Keratinocyte (primary cell): ENCODE results near the gene RC3H1. TPM values are rescaled to one million over a fixed set of nuclear protein-coding genes. Genes with fewer than 3 reads are reported as not detected.

Experiments used
- DNase-seq: peaks from one replicate; pipeline ENCODE4 v3.0.0-alpha.2; 2011; ENCODE audit warnings: low read depth, missing footprints, low spot score
- FAIRE-seq: peaks from 2 replicates; lab custom pipeline; 2011; peaks lifted over from hg19 to GRCh38; lab: Jason Lieb, UNC
- H2AFZ ChIP-seq: 2 replicates; pipeline ENCODE4 v1.6.0; 2012; ENCODE audit warnings: low read length, control low read depth, inconsistent platforms; ENCODE audit not compliant: control insufficient read depth
- H3K27ac ChIP-seq: 2 replicates; pipeline ENCODE4 v1.5.1; 2011; ENCODE audit warnings: low read length; ENCODE audit not compliant: control insufficient read depth, insufficient read depth
- H3K27me3 ChIP-seq: 3 replicates; pipeline ENCODE4 v1.6.0; 2011; ENCODE audit warnings: low read length; ENCODE audit not compliant: control insufficient read depth, insufficient read depth; ENCODE audit errors: extremely low read depth
- H3K36me3 ChIP-seq, 2 experiments: 2 replicates in 1 of 2; 3 replicates in 1 of 2; pipeline ENCODE4 v1.5.1; 2011; ENCODE audit warnings: low read length in 2 of 2, mild to moderate bottlenecking in 1 of 2; ENCODE audit not compliant: control insufficient read depth in 2 of 2, insufficient read depth in 2 of 2; ENCODE audit errors: extremely low read depth in 1 of 2
- H3K4me1 ChIP-seq: 3 replicates; pipeline ENCODE4 v1.5.1; 2011; ENCODE audit warnings: low read length; ENCODE audit not compliant: control insufficient read depth, insufficient read depth; ENCODE audit errors: extremely low read depth
- H3K4me2 ChIP-seq: 3 replicates; pipeline ENCODE4 v1.6.0; 2011; ENCODE audit warnings: low read depth, low read length; ENCODE audit not compliant: control insufficient read depth, insufficient read depth; ENCODE audit errors: extremely low read depth
- H3K4me3 ChIP-seq, 3 experiments: fragments of 200-600 bp in 1 of 3; sonication (generic) in 1 of 3; 2 replicates in 2 of 3; 3 replicates in 1 of 3; pipeline ENCODE4 v1.5.1; 2011 to 2016; ENCODE audit warnings: low read length in 3 of 3, mild to moderate bottlenecking in 3 of 3, control low read depth in 2 of 3, inconsistent platforms in 1 of 3, low read depth in 1 of 3, mixed read lengths in 1 of 3, mixed run types in 1 of 3, moderate library complexity in 1 of 3; ENCODE audit not compliant: control insufficient read depth in 2 of 3, insufficient read depth in 2 of 3; ENCODE audit errors: extremely low read depth in 1 of 3
- H3K79me2 ChIP-seq: 2 replicates; pipeline ENCODE4 v1.6.0; 2012; ENCODE audit warnings: low read length; ENCODE audit not compliant: control insufficient read depth, insufficient read depth
- H3K9ac ChIP-seq: 3 replicates; pipeline ENCODE4 v1.6.0; 2011; ENCODE audit warnings: low read length; ENCODE audit not compliant: control insufficient read depth, insufficient read depth; ENCODE audit errors: extremely low read depth
- H3K9me1 ChIP-seq: 3 replicates; pipeline ENCODE4 v1.6.0; 2011; ENCODE audit warnings: low read length; ENCODE audit not compliant: control insufficient read depth, insufficient read depth; ENCODE audit errors: extremely low read depth
- H3K9me3 ChIP-seq: 2 replicates; pipeline ENCODE4 v1.5.1; 2012; ENCODE audit warnings: low read depth, low read length; ENCODE audit not compliant: control insufficient read depth
- H4K20me1 ChIP-seq: 3 replicates; pipeline ENCODE4 v1.6.0; 2011; ENCODE audit warnings: low read length; ENCODE audit not compliant: control insufficient read depth, insufficient read depth; ENCODE audit errors: extremely low read depth
- EZH2 ChIP-seq: IDR thresholded peaks from one replicate; pipeline ENCODE4 v1.6.1; 2012; ENCODE audit warnings: inconsistent platforms, mild to moderate bottlenecking, low read length, moderate library complexity
- dilution Hi-C: fragments of 300-500 bp; cut with MboI; formaldehyde crosslinking; loops from one replicate; pipeline ENCODE4 v1.7.0; 2020; ENCODE audit warnings: low sequenced_read_pairs; ENCODE audit not compliant: extremely low pct_ligation_motif_present
- polyA plus RNA-seq, 5 experiments: library from polyadenylated mRNA; depleted of rRNA in 3 of 5; stranded (reverse) in 3 of 5; stranded (forward) in 1 of 5; unstranded in 1 of 5; fragments of >200 nt; gene quantifications; 1 replicate in 1 of 5; 2 replicates in 3 of 5; 3 replicates in 1 of 5; pipeline versions ENCODE4 v1.2.1 to v1.2.3, GENCODE V29; 2011 to 2012; ENCODE audit warnings: missing spikeins in 2 of 5, low read depth in 1 of 5, low replicate concordance in 1 of 5
- TF ChIP-seq, protein P1 (sequence below), 3 experiments: IDR thresholded peaks in 1 of 3; conservative IDR thresholded peaks in 1 of 3; optimal IDR thresholded peaks in 1 of 3; 2 replicates in 2 of 3; 3 replicates in 1 of 3; pipeline versions ENCODE3 to v1.5.1; 2011; ENCODE audit warnings: low read length in 3 of 3, mild to moderate bottlenecking in 3 of 3, moderate library complexity in 2 of 3, control low read depth in 1 of 3, inconsistent platforms in 1 of 3; ENCODE audit not compliant: insufficient read depth in 2 of 3; ENCODE audit errors: extremely low read depth in 1 of 3

RC3H1 gene
- polyA plus RNA-seq, 1 donor (not counting 4 experiments of a cell fraction or from before 2014, with no cell fraction given), result 10.4 TPM

DNA sequence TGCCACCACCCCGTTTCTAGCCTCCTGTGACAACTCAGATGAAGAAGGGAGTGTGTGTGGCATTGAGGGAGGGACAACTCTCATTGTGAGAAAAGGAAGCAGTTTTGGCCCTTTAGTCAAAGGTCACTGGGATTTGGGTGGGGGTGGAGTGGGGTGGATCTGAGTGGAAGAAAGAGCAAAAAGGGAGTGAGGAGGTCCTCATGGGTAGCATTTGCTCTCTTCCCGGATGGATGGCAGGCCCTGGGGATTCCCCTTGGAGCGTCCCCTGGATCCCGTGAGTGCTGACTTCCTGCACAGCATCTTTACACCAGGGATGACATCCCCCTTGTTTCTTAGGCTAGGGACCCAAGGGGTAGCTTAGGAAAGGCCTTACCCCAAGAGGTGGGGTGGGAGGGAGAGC is 105.5 kb downstream of the RC3H1 start:
- Histone ChIP-seq H3K36me3 (no peaks in the 10 kb centered on the region), H3K27me3 (no peaks in the 10 kb centered on the region), H3K9me3 (no peaks in the 10 kb centered on the region), H3K4me3 (no peak overlapping the region), H3K9me1 (no peaks in the 10 kb centered on the region), H3K79me2 (no peaks in the 10 kb centered on the region), H2AFZ (no peak overlapping the region), H4K20me1 (no peaks in the 10 kb centered on the region), H3K4me1 (no peaks in the 10 kb centered on the region), H3K27ac (no peak overlapping the region), H3K9ac (no peak overlapping the region), H3K4me2 (no peak overlapping the region)
- TF ChIP-seq, protein P1, sequence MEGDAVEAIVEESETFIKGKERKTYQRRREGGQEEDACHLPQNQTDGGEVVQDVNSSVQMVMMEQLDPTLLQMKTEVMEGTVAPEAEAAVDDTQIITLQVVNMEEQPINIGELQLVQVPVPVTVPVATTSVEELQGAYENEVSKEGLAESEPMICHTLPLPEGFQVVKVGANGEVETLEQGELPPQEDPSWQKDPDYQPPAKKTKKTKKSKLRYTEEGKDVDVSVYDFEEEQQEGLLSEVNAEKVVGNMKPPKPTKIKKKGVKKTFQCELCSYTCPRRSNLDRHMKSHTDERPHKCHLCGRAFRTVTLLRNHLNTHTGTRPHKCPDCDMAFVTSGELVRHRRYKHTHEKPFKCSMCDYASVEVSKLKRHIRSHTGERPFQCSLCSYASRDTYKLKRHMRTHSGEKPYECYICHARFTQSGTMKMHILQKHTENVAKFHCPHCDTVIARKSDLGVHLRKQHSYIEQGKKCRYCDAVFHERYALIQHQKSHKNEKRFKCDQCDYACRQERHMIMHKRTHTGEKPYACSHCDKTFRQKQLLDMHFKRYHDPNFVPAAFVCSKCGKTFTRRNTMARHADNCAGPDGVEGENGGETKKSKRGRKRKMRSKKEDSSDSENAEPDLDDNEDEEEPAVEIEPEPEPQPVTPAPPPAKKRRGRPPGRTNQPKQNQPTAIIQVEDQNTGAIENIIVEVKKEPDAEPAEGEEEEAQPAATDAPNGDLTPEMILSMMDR (optimal IDR thresholded peaks at IDR 0.05 in 1 of 3, IDR thresholded peaks at IDR 0.05 in 1 of 3, conservative IDR thresholded peaks at IDR 0.05 in 1 of 3; ENCODE audit: extremely low read depth in 1 of 3, insufficient read depth in 2 of 3, low read length in 3 of 3), result no peak
- no peak for TF ChIP-seq EZH2
- FAIRE-seq (no peak), DNase-seq (no peak)
- dilution Hi-C loops, result no loop called here

DNA sequence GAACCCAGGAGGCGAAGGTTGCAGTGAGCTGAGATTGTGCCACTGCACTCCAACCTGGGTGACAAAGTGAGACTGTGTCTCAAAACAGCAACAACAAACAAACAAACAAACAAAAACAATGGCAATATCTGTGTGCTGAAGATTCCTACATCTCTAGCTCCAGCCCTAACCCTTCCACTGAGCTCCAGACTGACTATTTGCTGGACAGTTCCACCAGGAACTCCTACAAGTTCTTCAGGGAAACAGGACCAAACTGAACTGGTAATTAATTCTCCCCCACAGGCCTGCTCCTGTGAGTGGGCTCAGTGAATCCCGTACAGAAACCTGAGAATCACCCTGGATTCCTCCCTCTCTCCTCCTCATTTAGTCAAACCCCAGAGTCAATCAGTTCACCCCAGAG is 106.6 kb downstream of the RC3H1 start:
- Histone ChIP-seq H3K27me3 (no peaks in the 10 kb centered on the region), H3K9ac (no peak overlapping the region), H3K4me1 (no peaks in the 10 kb centered on the region), H3K9me3 (no peaks in the 10 kb centered on the region), H4K20me1 (no peaks in the 10 kb centered on the region), H3K4me2 (no peak overlapping the region), H3K79me2 (no peaks in the 10 kb centered on the region), H3K4me3 (no peak overlapping the region), H2AFZ (no peak overlapping the region), H3K27ac (no peak overlapping the region), H3K36me3 (no peaks in the 10 kb centered on the region), H3K9me1 (no peaks in the 10 kb centered on the region)
- no peak for DNase-seq
- dilution Hi-C loops, result no loop called here
- FAIRE-seq, result no peak
- no peak for TF ChIP-seq EZH2
- TF ChIP-seq, protein P1 (optimal IDR thresholded peaks at IDR 0.05 in 1 of 3, IDR thresholded peaks at IDR 0.05 in 1 of 3, conservative IDR thresholded peaks at IDR 0.05 in 1 of 3; ENCODE audit: extremely low read depth in 1 of 3, insufficient read depth in 2 of 3, low read length in 3 of 3), result no peak
